HG02763 (cell line): Measurements from ENCODE around the gene MYRIP.
"Not testable (repeated sequence)": the region's sequence is repeated elsewhere in the genome, so short reads cannot be mapped to it uniquely, and the experiment has no call there.

Experiments
- ATAC-seq: cut with Tn5 transposase; IDR thresholded peaks from one replicate; pipeline ENCODE4 v1.9.1; 2021; ENCODE audit warnings: mild to moderate bottlenecking, moderate library complexity; ENCODE audit not compliant: unreplicated experiment

MYRIP gene

GRCh38 chr3:40264451-40264850 is 455.0 kb downstream of the MYRIP start:
- no peak for ATAC-seq

GRCh38 chr3:40265181-40265580 is 455.8 kb downstream of the MYRIP start:
- no peak for ATAC-seq

GRCh38 chr3:40267937-40268724 is 458.7 kb downstream of the MYRIP start:
- ATAC-seq: no peak

- no peak for ATAC-seq
Observed at GRCh38 chr3:40268802-40269524, 459.6 kb downstream of the MYRIP start.

GRCh38 chr3:40278791-40279190 is 469.4 kb downstream of the MYRIP start:
- no peak for ATAC-seq

- no peak for ATAC-seq
Observed at GRCh38 chr3:40281995-40282394, 472.6 kb downstream of the MYRIP start.

GRCh38 chr3:40283057-40283456 is 473.6 kb downstream of the MYRIP start:
- ATAC-seq: not testable (repeated sequence)

- ATAC-seq: no peak
Observed at GRCh38 chr3:40287248-40287647, 477.8 kb downstream of the MYRIP start.

GRCh38 chr3:40290396-40290795 is 481.0 kb downstream of the MYRIP start:
- ATAC-seq: no peak

GRCh38 chr3:40291471-40291870 is 482.1 kb downstream of the MYRIP start:
- no peak for ATAC-seq

GRCh38 chr3:40292637-40293349 is 483.4 kb downstream of the MYRIP start:
- ATAC-seq: no peak

GRCh38 chr3:40294434-40294833 is 485.0 kb downstream of the MYRIP start:
- ATAC-seq: no peak

GRCh38 chr3:40298075-40298474 is 488.7 kb downstream of the MYRIP start:
- ATAC-seq: no peak

- no peak for ATAC-seq
Observed at GRCh38 chr3:40299130-40299720, 489.8 kb downstream of the MYRIP start.

- no peak for ATAC-seq
Observed at GRCh38 chr3:40299721-40300335, 490.4 kb downstream of the MYRIP start.

GRCh38 chr3:40302784-40303183 is 493.4 kb downstream of the MYRIP start:
- ATAC-seq: no peak

- ATAC-seq: no peak
Observed at GRCh38 chr3:40304352-40304751, 494.9 kb downstream of the MYRIP start.

GRCh38 chr3:40306336-40306735 is 496.9 kb downstream of the MYRIP start:
- ATAC-seq: no peak

GRCh38 chr3:40307176-40307575 is 497.8 kb downstream of the MYRIP start:
- ATAC-seq: no peak

GRCh38 chr3:40308725-40309417 is 499.5 kb downstream of the MYRIP start:
- no peak for ATAC-seq
